B cell (primary cell): ENCODE measurements around the gene CTNNA2. TPM values are rescaled to one million over a fixed set of nuclear protein-coding genes. Genes with fewer than 3 reads are reported as not detected.

Source experiments
- ATAC-seq: fragments of 200-7000 bp; cut with Tn5 transposase; one replicate; pipeline ENCODE4 v1.10.0; 2021; ENCODE audit warnings: low read depth, mild to moderate bottlenecking, moderate number of reproducible peaks, moderate library complexity
- CTCF ChIA-PET: fragments of 350-600 bp; sonication (Branson Sonifier 250); formaldehyde crosslinking; loops from one replicate; lab custom pipeline; 2021; ENCODE audit warnings: antibody characterized with exemption, inconsistent platforms; lab: Charles Lee
- POLR2A ChIA-PET: fragments of 350-600 bp; sonication (Branson Sonifier 250); formaldehyde crosslinking; loops from one replicate; lab custom pipeline; 2021; ENCODE audit warnings: antibody characterized with exemption; lab: Charles Lee
- DNase-seq: peaks from one replicate; pipeline ENCODE4 v3.0.0; 2013
- H2AFZ ChIP-seq: 2 replicates; pipeline ENCODE4 v1.6.1; 2012; ENCODE audit warnings: mild to moderate bottlenecking, low read depth, low read length; ENCODE audit not compliant: insufficient read depth, poor library complexity, severe bottlenecking
- H3K27ac ChIP-seq, 2 donors: 1 replicate in 1 of 2; 2 replicates in 1 of 2; pipeline ENCODE4 v1.5.1; 2012 to 2013; ENCODE audit warnings: low read length in 2 of 2, mild to moderate bottlenecking in 2 of 2, moderate library complexity in 1 of 2
- H3K27me3 ChIP-seq, 4 experiments: fragments of 200-600 bp in 1 of 4; sonication (generic) in 1 of 4; replicated peaks in 1 of 4; 1 replicate in 2 of 4; 2 replicates in 2 of 4; pipeline versions ENCODE4 v1.6.1 to v1.7.0; 2013 to 2016; ENCODE audit warnings: low read length in 3 of 4, mild to moderate bottlenecking in 2 of 4, mixed read lengths in 1 of 4, moderate library complexity in 1 of 4; ENCODE audit not compliant: insufficient read depth in 4 of 4, control insufficient read depth in 3 of 4; ENCODE audit errors: control extremely low read depth in 1 of 4
- H3K36me3 ChIP-seq, 2 experiments: replicated peaks in 1 of 2; 1 replicate in 1 of 2; 2 replicates in 1 of 2; pipeline versions ENCODE4 v1.6.1 to v1.7.1; 2013; ENCODE audit warnings: low read length in 1 of 2; ENCODE audit not compliant: insufficient read depth in 2 of 2, control insufficient read depth in 1 of 2; ENCODE audit errors: control extremely low read depth in 1 of 2, extremely low read depth in 1 of 2
- H3K4me1 ChIP-seq, 2 donors: fragments of 200-600 bp in 1 of 2; sonication (generic) in 1 of 2; 1 replicate in 1 of 2; 2 replicates in 1 of 2; pipeline versions ENCODE4 v1.5.1 to v1.6.1; 2013 to 2017; ENCODE audit warnings: low read length in 2 of 2; ENCODE audit not compliant: control insufficient read depth in 2 of 2, insufficient read depth in 2 of 2
- H3K4me2 ChIP-seq: replicated peaks from 2 replicates; pipeline ENCODE3; 2012; ENCODE audit warnings: mild to moderate bottlenecking, low read depth, low read length; ENCODE audit not compliant: poor library complexity, severe bottlenecking
- H3K4me3 ChIP-seq, 5 experiments: fragments of 200-600 bp in 1 of 5; sonication (generic) in 1 of 5; 1 replicate in 3 of 5; 2 replicates in 2 of 5; pipeline versions ENCODE4 v1.5.1 to v1.7.0; 2011 to 2016; ENCODE audit warnings: low read length in 4 of 5, mild to moderate bottlenecking in 4 of 5, low read depth in 2 of 5, control low read depth in 1 of 5, moderate library complexity in 1 of 5; ENCODE audit not compliant: insufficient read depth in 1 of 5; ENCODE audit errors: control extremely low read depth in 1 of 5, extremely low read depth in 1 of 5
- H3K79me2 ChIP-seq: fragments of 200-600 bp; sonication (generic); one replicate; pipeline ENCODE4 v1.6.0; 2016; ENCODE audit warnings: low read length; ENCODE audit not compliant: control insufficient read depth, insufficient read depth
- H3K9ac ChIP-seq: fragments of 200-600 bp; sonication (generic); 2 replicates; pipeline ENCODE4 v1.6.1; 2017; ENCODE audit warnings: mild to moderate bottlenecking, low read length, moderate library complexity
- H3K9me3 ChIP-seq, 3 donors: one replicate each; pipeline versions ENCODE4 v1.6.1 to v1.7.1; 2013; ENCODE audit warnings: low read length in 2 of 3; ENCODE audit not compliant: control insufficient read depth in 2 of 3, insufficient read depth in 1 of 3; ENCODE audit errors: control extremely low read depth in 1 of 3
- H4K20me1 ChIP-seq: 2 replicates; pipeline ENCODE4 v1.6.0; 2012; ENCODE audit warnings: mild to moderate bottlenecking, low read length; ENCODE audit not compliant: insufficient read depth, control insufficient read depth, poor library complexity, severe bottlenecking
- H3K27ac Mint-ChIP-seq: one replicate; pipeline ENCODE4 v1.8.0; 2021; ENCODE audit warnings: mixed read lengths
- H3K27me3 Mint-ChIP-seq: one replicate; pipeline ENCODE4 v1.8.0; 2021; ENCODE audit warnings: mixed read lengths
- H3K4me1 Mint-ChIP-seq: one replicate; pipeline ENCODE4 v1.8.0; 2021; ENCODE audit warnings: mixed read lengths
- H3K4me3 Mint-ChIP-seq: one replicate; pipeline ENCODE4 v1.8.0; 2021; ENCODE audit warnings: mixed read lengths
- H3K9me3 Mint-ChIP-seq: one replicate; pipeline ENCODE4 v1.8.0; 2022; ENCODE audit warnings: mixed read lengths; ENCODE audit not compliant: insufficient read depth
- EZH2 ChIP-seq: IDR thresholded peaks from 2 replicates; pipeline ENCODE4 v1.6.1; 2012; ENCODE audit warnings: borderline replicate concordance, low read depth, mild to moderate bottlenecking, moderate library complexity, low read length; ENCODE audit not compliant: insufficient read depth, poor library complexity, severe bottlenecking
- WGBS: methylation state at CpG from one replicate; pipeline ENCODE4 v1.1.5; 2013; ENCODE audit warnings: missing lambda C conversion rate; ENCODE audit not compliant: insufficient coverage; 5-methylcytosine and 5-hydroxymethylcytosine counted together
- intact Hi-C: fragments of 100-400 bp; cut with micrococcal nuclease; formaldehyde crosslinking; loops from one replicate; pipeline ENCODE4 v1.10.0; 2022
- polyA plus RNA-seq: library from polyadenylated mRNA; depleted of rRNA; stranded (reverse); fragments of >200 nt; gene quantifications from 2 replicates; pipeline ENCODE4 v1.2.3, GENCODE V29; 2012
- total RNA-seq, 2 donors: library from RNA; stranded (reverse); fragments of 120-200 nt in 1 of 2; gene quantifications; 1 replicate in 1 of 2; 2 replicates in 1 of 2; pipeline versions ENCODE4 v1.2.3 to v1.2.4, GENCODE V29; 2013 to 2022
- TF ChIP-seq, protein P1 (sequence below): fragments of 200-600 bp; IDR thresholded peaks from one replicate; pipeline ENCODE4 v1.8.0; 2022; ENCODE audit warnings: antibody characterized with exemption, mild to moderate bottlenecking

The CTNNA2 gene
- total and polyA plus RNA-seq, 2 donors (not counting 1 experiment from before 2014, with no cell fraction given): not detected

DNA sequence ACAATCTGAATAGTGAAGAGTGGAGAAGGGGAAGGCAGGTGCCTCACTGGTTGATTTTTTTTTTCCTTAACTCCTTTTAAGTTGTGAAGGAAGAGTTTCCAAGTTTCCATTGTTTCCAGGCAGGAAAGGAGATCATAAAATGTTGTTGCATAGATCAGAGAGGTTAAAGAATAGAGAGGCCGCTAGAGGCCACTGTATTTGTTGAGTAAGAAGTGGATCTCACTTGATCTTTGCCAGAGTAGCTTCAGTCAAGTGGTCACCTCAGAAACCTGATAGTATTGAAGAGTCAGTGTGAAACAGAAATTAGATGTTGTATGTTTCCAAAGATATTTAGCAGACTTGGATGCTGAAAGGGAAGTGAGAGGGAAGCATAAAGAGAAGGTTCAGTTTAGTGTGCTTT lies 17.6 kb downstream of the CTNNA2 start:
- no peak overlapping the region for H3K27ac Mint-ChIP-seq
- no peak overlapping the region for H3K9ac ChIP-seq
- H3K27me3 ChIP-seq: no peaks in the 10 kb centered on the region
- no peaks in the 10 kb centered on the region for H3K36me3 ChIP-seq
- no peak overlapping the region for H3K4me3 ChIP-seq
- TF ChIP-seq EZH2: no peak
- TF ChIP-seq, protein P1, sequence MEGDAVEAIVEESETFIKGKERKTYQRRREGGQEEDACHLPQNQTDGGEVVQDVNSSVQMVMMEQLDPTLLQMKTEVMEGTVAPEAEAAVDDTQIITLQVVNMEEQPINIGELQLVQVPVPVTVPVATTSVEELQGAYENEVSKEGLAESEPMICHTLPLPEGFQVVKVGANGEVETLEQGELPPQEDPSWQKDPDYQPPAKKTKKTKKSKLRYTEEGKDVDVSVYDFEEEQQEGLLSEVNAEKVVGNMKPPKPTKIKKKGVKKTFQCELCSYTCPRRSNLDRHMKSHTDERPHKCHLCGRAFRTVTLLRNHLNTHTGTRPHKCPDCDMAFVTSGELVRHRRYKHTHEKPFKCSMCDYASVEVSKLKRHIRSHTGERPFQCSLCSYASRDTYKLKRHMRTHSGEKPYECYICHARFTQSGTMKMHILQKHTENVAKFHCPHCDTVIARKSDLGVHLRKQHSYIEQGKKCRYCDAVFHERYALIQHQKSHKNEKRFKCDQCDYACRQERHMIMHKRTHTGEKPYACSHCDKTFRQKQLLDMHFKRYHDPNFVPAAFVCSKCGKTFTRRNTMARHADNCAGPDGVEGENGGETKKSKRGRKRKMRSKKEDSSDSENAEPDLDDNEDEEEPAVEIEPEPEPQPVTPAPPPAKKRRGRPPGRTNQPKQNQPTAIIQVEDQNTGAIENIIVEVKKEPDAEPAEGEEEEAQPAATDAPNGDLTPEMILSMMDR: no peak
- no peak for ATAC-seq
- peaks cover 4% of the 10 kb centered on the region for H3K9me3 Mint-ChIP-seq
- no peak overlapping the region for H3K4me2 ChIP-seq
- H3K27ac ChIP-seq: no peak overlapping the region
- H3K27me3 Mint-ChIP-seq: no peaks in the 10 kb centered on the region
- no peaks in the 10 kb centered on the region for H3K79me2 ChIP-seq
- H3K4me1 ChIP-seq: no peaks in the 10 kb centered on the region
- H3K4me1 Mint-ChIP-seq: no peaks in the 10 kb centered on the region
- no peak for DNase-seq
- H2AFZ ChIP-seq: no peak overlapping the region
- intact Hi-C loops: loop anchor here (2.0 kb wide), 1 partner anchor 46 kb away; no protein-coding TSS in a partner anchor
- WGBS: 23% methylated on average over 1 of the region's 1 CpG
- ChIA-PET POLR2A (no interaction called here), CTCF (no interaction called here)
- no peaks in the 10 kb centered on the region for H4K20me1 ChIP-seq
- H3K9me3 ChIP-seq: no peaks in the 10 kb centered on the region
- no peak overlapping the region for H3K4me3 Mint-ChIP-seq

DNA sequence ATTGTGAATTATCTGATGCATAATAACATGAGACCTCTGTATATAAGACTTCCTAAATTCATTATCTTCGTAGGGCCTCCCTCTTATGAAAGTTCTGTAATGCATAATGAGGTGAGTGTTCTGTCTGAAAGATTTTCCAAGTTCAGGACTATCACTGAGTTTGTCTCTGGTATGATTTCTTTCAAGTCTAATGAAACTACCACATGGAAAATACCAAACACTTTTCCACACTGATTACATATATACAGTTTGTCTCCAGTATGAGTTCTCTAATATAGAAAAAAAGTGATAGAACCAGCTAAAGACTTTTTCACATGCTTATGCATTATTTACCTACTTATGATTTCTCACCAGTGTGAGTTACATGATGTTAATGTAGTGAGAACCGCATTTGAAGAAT lies 34.7 kb downstream of the CTNNA2 start:
- Histone ChIP-seq H3K36me3 (no peaks in the 10 kb centered on the region), H4K20me1 (no peaks in the 10 kb centered on the region), H3K27me3 (no peaks in the 10 kb centered on the region), H2AFZ (no peak overlapping the region), H3K79me2 (no peaks in the 10 kb centered on the region), H3K4me1 (no peaks in the 10 kb centered on the region), H3K4me3 (no peak overlapping the region), H3K4me2 (no peak overlapping the region), H3K9me3 (peaks cover 1 to 25% (median 14%) of the 10 kb centered on the region in 3 donors), H3K27ac (no peak overlapping the region), H3K9ac (no peak overlapping the region)
- no peak for ATAC-seq
- DNase-seq: no peak
- H3K4me1 Mint-ChIP-seq: no peaks in the 10 kb centered on the region
- intact Hi-C loops: no loop called here
- no peaks in the 10 kb centered on the region for H3K27me3 Mint-ChIP-seq
- ChIA-PET POLR2A (no interaction called here), CTCF (no interaction called here)
- H3K9me3 Mint-ChIP-seq: peaks cover 22% of the 10 kb centered on the region
- H3K4me3 Mint-ChIP-seq: no peak overlapping the region
- H3K27ac Mint-ChIP-seq: no peak overlapping the region
- WGBS: no CpG with 5 or more reads among the region's 2 CpGs
- TF ChIP-seq, protein P1: no peak
- TF ChIP-seq EZH2: no peak
